ENCODE measurements around the gene MTHFD1. TPM values are rescaled to one million over a fixed set of nuclear protein-coding genes. Genes with fewer than 3 reads are reported as not detected.

MTHFD1 gene
- polyA plus RNA-seq, 2 donors, result 34.0 to 34.9 TPM

- H3K36me3 ChIP-seq (ENCODE audit: control insufficient read depth in 2 of 2, insufficient read depth in 2 of 2, low read length in 1 of 2), result no peaks in the 10 kb centered on the region
- no peaks in the 10 kb centered on the region for H3K9me3 ChIP-seq (ENCODE audit: control insufficient read depth in 2 of 2, insufficient read depth in 1 of 2, low read depth in 1 of 2, low read length in 1 of 2)
- 13 to 18% methylated on average over 6 of the region's 6 CpGs for WGBS, 2 donors
- peak overlapping the region in 1 of 2 donors; percentile 72 for H3K4me3 ChIP-seq (ENCODE audit: low read depth in 1 of 2, low read length in 2 of 2)
- no peak overlapping the region for H3K27ac ChIP-seq (ENCODE audit: low read depth in 2 of 2, low read length in 1 of 2)
- H3K27me3 ChIP-seq (ENCODE audit: control insufficient read depth in 1 of 2, insufficient read depth in 2 of 2, low read length in 2 of 2), result no peaks in the 10 kb centered on the region
- H3K4me1 ChIP-seq (ENCODE audit: control insufficient read depth in 2 of 2, insufficient read depth in 2 of 2, low read length in 1 of 2), result no peaks in the 10 kb centered on the region
Observed at GRCh38 chr14:64464651-64465050, 76.5 kb downstream of the MTHFD1 start.

- H3K4me1 ChIP-seq (ENCODE audit: control insufficient read depth in 2 of 2, insufficient read depth in 2 of 2, low read length in 1 of 2), result no peaks in the 10 kb centered on the region
- H3K27ac ChIP-seq (ENCODE audit: low read depth in 2 of 2, low read length in 1 of 2), result peak within 1 kb of the TSS in 1 of 2 donors; percentile 45
- 1% methylated on average over 34 to 74 of the region's 74 CpGs for WGBS, 2 donors
- no peaks in the 10 kb centered on the region for H3K27me3 ChIP-seq (ENCODE audit: control insufficient read depth in 1 of 2, insufficient read depth in 2 of 2, low read length in 2 of 2)
- H3K36me3 ChIP-seq (ENCODE audit: control insufficient read depth in 2 of 2, insufficient read depth in 2 of 2, low read length in 1 of 2), result no peaks in the 10 kb centered on the region
- H3K9me3 ChIP-seq (ENCODE audit: control insufficient read depth in 2 of 2, insufficient read depth in 1 of 2, low read depth in 1 of 2, low read length in 1 of 2), result no peaks in the 10 kb centered on the region
- peak within 1 kb of the TSS; percentile 57 to 72 for H3K4me3 ChIP-seq (ENCODE audit: low read depth in 1 of 2, low read length in 2 of 2)
Observed at GRCh38 chr14:64465191-64465822, 77.2 kb downstream of the MTHFD1 start, which contains the start of gene AKAP5. TSS of gene AKAP5 (plus strand) at chr14:64465499. CDS start at chr14:64468395, 2,896 bp downstream.

- Histone ChIP-seq H3K27me3 (ENCODE audit: control insufficient read depth in 1 of 2, insufficient read depth in 2 of 2, low read length in 2 of 2) (no peaks in the 10 kb centered on the region), H3K9me3 (ENCODE audit: control insufficient read depth in 2 of 2, insufficient read depth in 1 of 2, low read depth in 1 of 2, low read length in 1 of 2) (no peaks in the 10 kb centered on the region), H3K27ac (ENCODE audit: low read depth in 2 of 2, low read length in 1 of 2) (peak overlapping the region in 1 of 2 donors; percentile 45), H3K4me1 (ENCODE audit: control insufficient read depth in 2 of 2, insufficient read depth in 2 of 2, low read length in 1 of 2) (no peaks in the 10 kb centered on the region), H3K36me3 (ENCODE audit: control insufficient read depth in 2 of 2, insufficient read depth in 2 of 2, low read length in 1 of 2) (no peaks in the 10 kb centered on the region), H3K4me3 (ENCODE audit: low read depth in 1 of 2, low read length in 2 of 2) (peak overlapping the region; percentile 57 to 72)
- WGBS, 2 donors, result 9 to 11% methylated on average over 15 of the region's 15 CpGs
Observed at GRCh38 chr14:64465831-64466554, 77.8 kb downstream of the MTHFD1 start.

- Histone ChIP-seq H3K27ac (ENCODE audit: low read depth in 2 of 2, low read length in 1 of 2) (no peak overlapping the region), H3K4me1 (ENCODE audit: control insufficient read depth in 2 of 2, insufficient read depth in 2 of 2, low read length in 1 of 2) (no peaks in the 10 kb centered on the region), H3K36me3 (ENCODE audit: control insufficient read depth in 2 of 2, insufficient read depth in 2 of 2, low read length in 1 of 2) (no peaks in the 10 kb centered on the region), H3K4me3 (ENCODE audit: low read depth in 1 of 2, low read length in 2 of 2) (no peak overlapping the region), H3K9me3 (ENCODE audit: control insufficient read depth in 2 of 2, insufficient read depth in 1 of 2, low read depth in 1 of 2, low read length in 1 of 2) (no peaks in the 10 kb centered on the region), H3K27me3 (ENCODE audit: control insufficient read depth in 1 of 2, insufficient read depth in 2 of 2, low read length in 2 of 2) (no peaks in the 10 kb centered on the region)
- 76 to 81% methylated on average over 3 of the region's 3 CpGs for WGBS, 2 donors
Observed at GRCh38 chr14:64467101-64467500, 78.9 kb downstream of the MTHFD1 start.

GRCh38 chr14:64467566-64467965 is 79.4 kb downstream of the MTHFD1 start:
- H3K9me3 ChIP-seq (ENCODE audit: control insufficient read depth in 2 of 2, insufficient read depth in 1 of 2, low read depth in 1 of 2, low read length in 1 of 2), result no peaks in the 10 kb centered on the region
- H3K27me3 ChIP-seq (ENCODE audit: control insufficient read depth in 1 of 2, insufficient read depth in 2 of 2, low read length in 2 of 2), result no peaks in the 10 kb centered on the region
- no peaks in the 10 kb centered on the region for H3K4me1 ChIP-seq (ENCODE audit: control insufficient read depth in 2 of 2, insufficient read depth in 2 of 2, low read length in 1 of 2)
- no peaks in the 10 kb centered on the region for H3K36me3 ChIP-seq (ENCODE audit: control insufficient read depth in 2 of 2, insufficient read depth in 2 of 2, low read length in 1 of 2)
- no peak overlapping the region for H3K4me3 ChIP-seq (ENCODE audit: low read depth in 1 of 2, low read length in 2 of 2)
- no peak overlapping the region for H3K27ac ChIP-seq (ENCODE audit: low read depth in 2 of 2, low read length in 1 of 2)

GRCh38 chr14:64468451-64468850 is 80.3 kb downstream of the MTHFD1 start:
- no peak overlapping the region for H3K27ac ChIP-seq (ENCODE audit: low read depth in 2 of 2, low read length in 1 of 2)

GRCh38 chr14:64474041-64474440 is 85.9 kb downstream of the MTHFD1 start:
- Histone ChIP-seq H3K4me1 (ENCODE audit: control insufficient read depth in 2 of 2, insufficient read depth in 2 of 2, low read length in 1 of 2) (peaks cover 0 to 2% of the 10 kb centered on the region in 2 donors), H3K4me3 (ENCODE audit: low read depth in 1 of 2, low read length in 2 of 2) (no peak overlapping the region)
- WGBS, 2 donors, result 59 to 62% methylated on average over 2 of the region's 2 CpGs

More at GRCh38 chr14:64468451-64468850, 80.3 kb downstream of the MTHFD1 start:
- Histone ChIP-seq H3K4me1 (ENCODE audit: control insufficient read depth in 2 of 2, insufficient read depth in 2 of 2, low read length in 1 of 2) (no peaks in the 10 kb centered on the region), H3K4me3 (ENCODE audit: low read depth in 1 of 2, low read length in 2 of 2) (no peak overlapping the region), H3K27me3 (ENCODE audit: control insufficient read depth in 1 of 2, insufficient read depth in 2 of 2, low read length in 2 of 2) (no peaks in the 10 kb centered on the region), H3K9me3 (ENCODE audit: control insufficient read depth in 2 of 2, insufficient read depth in 1 of 2, low read depth in 1 of 2, low read length in 1 of 2) (no peaks in the 10 kb centered on the region), H3K36me3 (ENCODE audit: control insufficient read depth in 2 of 2, insufficient read depth in 2 of 2, low read length in 1 of 2) (no peaks in the 10 kb centered on the region)
- 69 to 75% methylated on average over 3 of the region's 3 CpGs for WGBS, 2 donors

GRCh38 chr14:64474698-64475097 is 86.5 kb downstream of the MTHFD1 start:
- Histone ChIP-seq H3K27me3 (ENCODE audit: control insufficient read depth in 1 of 2, insufficient read depth in 2 of 2, low read length in 2 of 2) (no peaks in the 10 kb centered on the region), H3K4me1 (ENCODE audit: control insufficient read depth in 2 of 2, insufficient read depth in 2 of 2, low read length in 1 of 2) (peaks cover 0 to 2% of the 10 kb centered on the region in 2 donors), H3K27ac (ENCODE audit: low read depth in 2 of 2, low read length in 1 of 2) (no peak overlapping the region), H3K9me3 (ENCODE audit: control insufficient read depth in 2 of 2, insufficient read depth in 1 of 2, low read depth in 1 of 2, low read length in 1 of 2) (no peaks in the 10 kb centered on the region), H3K4me3 (ENCODE audit: low read depth in 1 of 2, low read length in 2 of 2) (no peak overlapping the region), H3K36me3 (ENCODE audit: control insufficient read depth in 2 of 2, insufficient read depth in 2 of 2, low read length in 1 of 2) (peaks cover 0 to 2% of the 10 kb centered on the region in 2 donors)
- WGBS, 2 donors, result 72 to 73% methylated on average over 4 of the region's 4 CpGs

More at GRCh38 chr14:64474041-64474440, 85.9 kb downstream of the MTHFD1 start:
- Histone ChIP-seq H3K9me3 (ENCODE audit: control insufficient read depth in 2 of 2, insufficient read depth in 1 of 2, low read depth in 1 of 2, low read length in 1 of 2) (no peaks in the 10 kb centered on the region), H3K27me3 (ENCODE audit: control insufficient read depth in 1 of 2, insufficient read depth in 2 of 2, low read length in 2 of 2) (no peaks in the 10 kb centered on the region), H3K36me3 (ENCODE audit: control insufficient read depth in 2 of 2, insufficient read depth in 2 of 2, low read length in 1 of 2) (peaks cover 0 to 2% of the 10 kb centered on the region in 2 donors), H3K27ac (ENCODE audit: low read depth in 2 of 2, low read length in 1 of 2) (no peak overlapping the region)

- Histone ChIP-seq H3K9me3 (ENCODE audit: control insufficient read depth in 2 of 2, insufficient read depth in 1 of 2, low read depth in 1 of 2, low read length in 1 of 2) (no peaks in the 10 kb centered on the region), H3K27me3 (ENCODE audit: control insufficient read depth in 1 of 2, insufficient read depth in 2 of 2, low read length in 2 of 2) (no peaks in the 10 kb centered on the region), H3K36me3 (ENCODE audit: control insufficient read depth in 2 of 2, insufficient read depth in 2 of 2, low read length in 1 of 2) (peaks cover 0 to 2% of the 10 kb centered on the region in 2 donors), H3K4me1 (ENCODE audit: control insufficient read depth in 2 of 2, insufficient read depth in 2 of 2, low read length in 1 of 2) (peaks cover 0 to 2% of the 10 kb centered on the region in 2 donors), H3K4me3 (ENCODE audit: low read depth in 1 of 2, low read length in 2 of 2) (no peak overlapping the region), H3K27ac (ENCODE audit: low read depth in 2 of 2, low read length in 1 of 2) (no peak overlapping the region)
- WGBS, 2 donors, result 85 to 87% methylated on average over 8 of the region's 8 CpGs
Observed at GRCh38 chr14:64475585-64476273, 87.6 kb downstream of the MTHFD1 start.

Measured in esophagus (tissue), 2 donors.